Measurements from ENCODE around the gene HPS6.

GRCh38 chr10:102033787-102034186 is 31.4 kb upstream of the HPS6 start:
- TF ChIP-seq, protein P1, sequence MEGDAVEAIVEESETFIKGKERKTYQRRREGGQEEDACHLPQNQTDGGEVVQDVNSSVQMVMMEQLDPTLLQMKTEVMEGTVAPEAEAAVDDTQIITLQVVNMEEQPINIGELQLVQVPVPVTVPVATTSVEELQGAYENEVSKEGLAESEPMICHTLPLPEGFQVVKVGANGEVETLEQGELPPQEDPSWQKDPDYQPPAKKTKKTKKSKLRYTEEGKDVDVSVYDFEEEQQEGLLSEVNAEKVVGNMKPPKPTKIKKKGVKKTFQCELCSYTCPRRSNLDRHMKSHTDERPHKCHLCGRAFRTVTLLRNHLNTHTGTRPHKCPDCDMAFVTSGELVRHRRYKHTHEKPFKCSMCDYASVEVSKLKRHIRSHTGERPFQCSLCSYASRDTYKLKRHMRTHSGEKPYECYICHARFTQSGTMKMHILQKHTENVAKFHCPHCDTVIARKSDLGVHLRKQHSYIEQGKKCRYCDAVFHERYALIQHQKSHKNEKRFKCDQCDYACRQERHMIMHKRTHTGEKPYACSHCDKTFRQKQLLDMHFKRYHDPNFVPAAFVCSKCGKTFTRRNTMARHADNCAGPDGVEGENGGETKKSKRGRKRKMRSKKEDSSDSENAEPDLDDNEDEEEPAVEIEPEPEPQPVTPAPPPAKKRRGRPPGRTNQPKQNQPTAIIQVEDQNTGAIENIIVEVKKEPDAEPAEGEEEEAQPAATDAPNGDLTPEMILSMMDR (conservative IDR thresholded peaks at IDR 0.05; ENCODE audit: low read length), result no peak
- no peak for TF ChIP-seq EZH2phosphoT487 (IDR thresholded peaks at IDR 0.05; ENCODE audit: borderline replicate concordance, low read depth, low read length)
